Endodermal cell (in vitro differentiated cells): ENCODE data around the gene CASKIN2. TPM values are rescaled to one million over a fixed set of nuclear protein-coding genes. Genes with fewer than 3 reads are reported as not detected.
A peak's percentile ranks its signal among the peaks of the same experiment; 100 is the strongest.

Experiments
- DNase-seq: peaks from one replicate; pipeline ENCODE4 v3.0.0-alpha.2; 2017
- H3K27ac ChIP-seq: 2 replicates; pipeline ENCODE4 v1.5.1; 2013; ENCODE audit warnings: mild to moderate bottlenecking, low read depth, low read length, moderate library complexity
- H3K27me3 ChIP-seq: 2 replicates; pipeline ENCODE4 v1.6.1; 2013; ENCODE audit warnings: mild to moderate bottlenecking, low read length, moderate library complexity; ENCODE audit not compliant: insufficient read depth, control insufficient read depth, poor library complexity, severe bottlenecking
- H3K36me3 ChIP-seq: 2 replicates; pipeline ENCODE4 v1.7.0; 2013; ENCODE audit warnings: mild to moderate bottlenecking, low read length, moderate library complexity; ENCODE audit not compliant: control insufficient read depth, insufficient read depth
- H3K4me1 ChIP-seq: one replicate; pipeline ENCODE4 v1.7.0; 2013; ENCODE audit warnings: low read length; ENCODE audit not compliant: control insufficient read depth, insufficient read depth
- H3K4me3 ChIP-seq: 2 replicates; pipeline ENCODE4 v1.5.1; 2013; ENCODE audit warnings: mild to moderate bottlenecking, low read length, moderate library complexity
- H3K9ac ChIP-seq: 2 replicates; pipeline ENCODE4 v1.6.1; 2013; ENCODE audit warnings: mild to moderate bottlenecking, low read length, moderate library complexity; ENCODE audit not compliant: poor library complexity, severe bottlenecking; ENCODE audit errors: extremely low read depth
- H3K9me3 ChIP-seq: 2 replicates; pipeline ENCODE4 v1.6.1; 2013; ENCODE audit warnings: mild to moderate bottlenecking, low read length, moderate library complexity; ENCODE audit not compliant: control insufficient read depth
- H3K27ac Mint-ChIP-seq: 2 replicates; pipeline ENCODE4 v1.8.0; 2020; ENCODE audit warnings: mixed read lengths
- H3K27me3 Mint-ChIP-seq: 2 replicates; pipeline ENCODE4 v1.8.0; 2021; ENCODE audit warnings: mild to moderate bottlenecking, mixed read lengths; ENCODE audit not compliant: insufficient read depth
- H3K36me3 Mint-ChIP-seq: 2 replicates; pipeline ENCODE4 v1.8.0; 2020; ENCODE audit warnings: low read depth, mixed read lengths
- H3K4me1 Mint-ChIP-seq: 2 replicates; pipeline ENCODE4 v1.8.0; 2020; ENCODE audit warnings: mixed read lengths
- H3K4me3 Mint-ChIP-seq: 2 replicates; pipeline ENCODE4 v1.8.0; 2020; ENCODE audit warnings: mild to moderate bottlenecking, moderate library complexity, mixed read lengths
- H3K9me3 Mint-ChIP-seq: 2 replicates; pipeline ENCODE4 v1.8.0; 2020; ENCODE audit warnings: mild to moderate bottlenecking, mixed read lengths
- WGBS, 2 experiments: methylation state at CpG; one replicate each; pipeline versions ENCODE4 v1.1.5 to v1.1.7; 2013; ENCODE audit warnings: missing lambda C conversion rate in 2 of 2, mixed read lengths in 1 of 2; ENCODE audit not compliant: insufficient coverage in 1 of 2, insufficient read length in 1 of 2; 5-methylcytosine and 5-hydroxymethylcytosine counted together
- total RNA-seq, 2 donors: library from RNA; stranded (reverse); fragmentation: NEBNext Ultra II Directional in 1 of 2; extraction: Animal tissue kit (Norgen Biotek cat#: 25700) in 1 of 2; gene quantifications; 2 replicates in 1 of 2; 3 replicates in 1 of 2; pipeline ENCODE4 v1.2.1, GENCODE V29; 2021
- TF ChIP-seq, protein P1 (sequence below): fragments of 200-600 bp; sonication (generic); conservative IDR thresholded peaks from 2 replicates; pipeline ENCODE4 v1.5.0; 2021; ENCODE audit warnings: antibody characterized with exemption, mild to moderate bottlenecking

Gene CASKIN2
- total RNA-seq, 2 donors from 2014 or later, result 26.4 to 31.0 TPM

DNA sequence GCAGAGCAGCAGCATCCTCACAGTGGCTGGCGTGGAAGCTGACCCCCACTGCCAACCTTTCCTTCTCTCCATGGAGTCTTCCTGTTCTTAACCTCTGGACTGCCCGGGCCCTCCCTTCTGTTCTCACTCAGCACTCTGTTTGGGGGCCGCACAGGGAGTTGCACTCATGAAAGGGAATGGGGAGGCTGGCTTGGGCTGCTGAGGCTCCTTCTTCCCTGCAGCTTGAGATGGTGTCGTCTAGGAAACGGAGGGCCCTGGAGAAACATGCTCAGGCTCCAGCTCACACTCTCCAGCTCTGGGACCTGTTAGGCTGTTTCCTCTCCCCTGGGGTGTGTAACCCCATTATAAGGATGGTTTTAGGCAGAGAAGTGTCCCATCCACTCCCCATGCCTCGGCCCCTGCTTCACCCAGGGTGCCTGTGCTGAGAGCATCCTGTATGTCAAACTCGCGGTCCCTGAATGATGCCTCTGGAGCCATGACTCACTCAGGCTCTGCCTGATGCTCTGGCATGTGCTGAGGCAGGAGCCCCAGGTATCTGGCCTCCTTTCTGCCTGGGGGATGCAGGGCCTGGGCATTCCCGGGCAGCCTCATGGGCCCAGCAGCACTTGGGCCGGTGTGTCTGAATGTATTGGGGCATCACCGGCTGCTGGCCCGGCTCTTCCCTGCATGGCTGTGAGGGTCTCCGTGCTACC lies 40.0 kb downstream of the CASKIN2 start:
- TF ChIP-seq, protein P1, sequence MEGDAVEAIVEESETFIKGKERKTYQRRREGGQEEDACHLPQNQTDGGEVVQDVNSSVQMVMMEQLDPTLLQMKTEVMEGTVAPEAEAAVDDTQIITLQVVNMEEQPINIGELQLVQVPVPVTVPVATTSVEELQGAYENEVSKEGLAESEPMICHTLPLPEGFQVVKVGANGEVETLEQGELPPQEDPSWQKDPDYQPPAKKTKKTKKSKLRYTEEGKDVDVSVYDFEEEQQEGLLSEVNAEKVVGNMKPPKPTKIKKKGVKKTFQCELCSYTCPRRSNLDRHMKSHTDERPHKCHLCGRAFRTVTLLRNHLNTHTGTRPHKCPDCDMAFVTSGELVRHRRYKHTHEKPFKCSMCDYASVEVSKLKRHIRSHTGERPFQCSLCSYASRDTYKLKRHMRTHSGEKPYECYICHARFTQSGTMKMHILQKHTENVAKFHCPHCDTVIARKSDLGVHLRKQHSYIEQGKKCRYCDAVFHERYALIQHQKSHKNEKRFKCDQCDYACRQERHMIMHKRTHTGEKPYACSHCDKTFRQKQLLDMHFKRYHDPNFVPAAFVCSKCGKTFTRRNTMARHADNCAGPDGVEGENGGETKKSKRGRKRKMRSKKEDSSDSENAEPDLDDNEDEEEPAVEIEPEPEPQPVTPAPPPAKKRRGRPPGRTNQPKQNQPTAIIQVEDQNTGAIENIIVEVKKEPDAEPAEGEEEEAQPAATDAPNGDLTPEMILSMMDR, result no peak
- 84 to 92% methylated on average over 7 to 13 of the region's 13 CpGs for WGBS, 2 experiments
- Mint-ChIP-seq H3K27ac (no peak overlapping the region), H3K27me3 (peaks cover 40% of the 10 kb centered on the region), H3K4me3 (no peak overlapping the region), H3K4me1 (peaks cover 13% of the 10 kb centered on the region), H3K9me3 (no peaks in the 10 kb centered on the region), H3K36me3 (peaks cover 37% of the 10 kb centered on the region)
- H3K4me1 ChIP-seq, result no peaks in the 10 kb centered on the region
- H3K9ac ChIP-seq, result no peak overlapping the region
- no peaks in the 10 kb centered on the region for H3K9me3 ChIP-seq
- peaks cover 15% of the 10 kb centered on the region for H3K36me3 ChIP-seq
- H3K27me3 ChIP-seq, result peaks cover 40% of the 10 kb centered on the region
- no peak overlapping the region for H3K4me3 ChIP-seq
- peak; percentile 42 for DNase-seq
- peak overlapping the region; percentile 72 for H3K27ac ChIP-seq

DNA sequence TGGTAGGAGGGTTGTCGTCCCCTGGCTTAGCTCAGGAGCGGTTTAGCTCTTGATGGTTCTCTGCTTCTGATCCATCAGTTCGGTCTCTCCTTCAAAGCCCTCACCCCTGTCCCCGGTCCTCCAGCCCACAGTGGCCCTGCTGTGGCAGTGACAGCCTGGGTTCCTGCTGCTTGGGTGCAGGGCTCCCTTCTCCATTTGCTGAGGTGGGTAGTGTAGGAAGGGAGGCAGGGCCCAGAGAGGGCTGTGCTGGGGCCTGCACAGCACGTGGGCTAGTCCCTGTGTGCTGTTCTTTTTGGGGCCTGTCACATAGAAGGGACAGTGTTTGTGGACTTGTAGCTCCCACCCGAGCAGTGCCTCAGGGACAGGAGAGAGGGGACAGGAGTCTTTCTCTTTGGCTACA lies 40.6 kb downstream of the CASKIN2 start:
- Mint-ChIP-seq H3K36me3 (peaks cover 37% of the 10 kb centered on the region), H3K4me1 (peaks cover 8% of the 10 kb centered on the region), H3K4me3 (no peak overlapping the region), H3K27me3 (peaks cover 34% of the 10 kb centered on the region), H3K9me3 (no peaks in the 10 kb centered on the region), H3K27ac (no peak overlapping the region)
- H3K4me3 ChIP-seq, result no peak overlapping the region
- H3K4me1 ChIP-seq, result no peaks in the 10 kb centered on the region
- peak overlapping the region; percentile 72 for H3K27ac ChIP-seq
- WGBS, 2 experiments, result 50 to 94% methylated on average over 1 to 6 of the region's 6 CpGs
- H3K9me3 ChIP-seq, result no peaks in the 10 kb centered on the region
- H3K9ac ChIP-seq, result no peak overlapping the region
- TF ChIP-seq, protein P1, result no peak
- peaks cover 34% of the 10 kb centered on the region for H3K27me3 ChIP-seq
- peaks cover 15% of the 10 kb centered on the region for H3K36me3 ChIP-seq
- DNase-seq, result no peak

GRCh38 chr17:75473246-75473645 lies 42.1 kb downstream of the CASKIN2 start:
- no peaks in the 10 kb centered on the region for H3K4me1 ChIP-seq
- Mint-ChIP-seq H3K27me3 (peaks cover 24% of the 10 kb centered on the region), H3K36me3 (peaks cover 33% of the 10 kb centered on the region), H3K4me3 (no peak overlapping the region), H3K27ac (no peak overlapping the region), H3K4me1 (no peaks in the 10 kb centered on the region), H3K9me3 (no peaks in the 10 kb centered on the region)
- no peak overlapping the region for H3K9ac ChIP-seq
- H3K27ac ChIP-seq, result no peak overlapping the region
- H3K4me3 ChIP-seq, result no peak overlapping the region
- H3K36me3 ChIP-seq, result peaks cover 15% of the 10 kb centered on the region
- DNase-seq, result no peak
- peaks cover 20% of the 10 kb centered on the region for H3K27me3 ChIP-seq
- 94 to 100% methylated on average over 1 to 2 of the region's 2 CpGs for WGBS, 2 experiments
- TF ChIP-seq, protein P1, result no peak
- no peaks in the 10 kb centered on the region for H3K9me3 ChIP-seq
